ENCODE results near the gene SCN8A.

GRCh38 chr12:51771008-51771407, 180.0 kb downstream of the SCN8A start:
- TF ChIP-seq POLR2A (IDR thresholded peaks at IDR 0.05; ENCODE audit: low read depth, low read length) (no peak), POLR2AphosphoS5 (IDR thresholded peaks at IDR 0.05; ENCODE audit: low read depth, low read length) (no peak)
